GM12878 (cell line): Measurements from ENCODE around the gene TTLL11. TPM values are rescaled to one million over a fixed set of nuclear protein-coding genes. Genes with fewer than 3 reads are reported as not detected.

ENCODE experiments used
- ATAC-seq: fragments of 200-7000 bp; cut with Tn5 transposase; 3 replicates; pipeline ENCODE4 v1.9.1; 2020; ENCODE audit warnings: mild to moderate bottlenecking, moderate library complexity
- BruUV-seq: library from RNA; stranded (reverse); fragments of 400-500 nt; replicated peaks from 2 replicates; lab custom pipeline; 2021; lab: Mats Ljungman, UMichigan
- CTCF ChIA-PET: fragments of 300-600 bp; sonication (Branson Sonifier 250); formaldehyde crosslinking; extraction: SDS; loops from one replicate; lab custom pipeline; 2021; ENCODE audit warnings: inconsistent platforms; lab: Yijun Ruan, JAX
- POLR2A ChIA-PET: fragments of 350-600 bp; formaldehyde crosslinking; extraction: SDS; loops from one replicate; lab custom pipeline; 2021; ENCODE audit warnings: inconsistent platforms; lab: Charles Lee
- RAD21 ChIA-PET: fragments of 300-600 bp; sonication (Branson Sonifier 250); formaldehyde crosslinking; loops from one replicate; lab custom pipeline; 2023; ENCODE audit warnings: antibody characterized with exemption; ENCODE audit not compliant: unreplicated experiment; lab: Charles Lee
- SMC1A ChIA-PET: fragments of 300-600 bp; sonication (Branson Sonifier 250); formaldehyde crosslinking; loops from one replicate; lab custom pipeline; 2023; ENCODE audit not compliant: unreplicated experiment, uncharacterized antibody; lab: Charles Lee
- DNase-seq: peaks from one replicate; pipeline ENCODE4 v3.0.0-alpha.2; 2011; ENCODE audit warnings: low read depth, low spot score
- FAIRE-seq: peaks from 3 replicates; lab custom pipeline; 2011; peaks lifted over from hg19 to GRCh38; lab: Jason Lieb, UNC
- H2AFZ ChIP-seq: 2 replicates; pipeline ENCODE4 v1.6.0; 2011; ENCODE audit warnings: low read depth, low read length, control low read depth; ENCODE audit not compliant: control insufficient read depth
- H3K27ac ChIP-seq: 2 replicates; pipeline ENCODE4 v1.5.1; 2011; ENCODE audit warnings: control low read depth; ENCODE audit not compliant: control insufficient read depth, insufficient read depth
- H3K27me3 ChIP-seq, 2 experiments: replicated peaks in 1 of 2; 2 replicates each; pipeline versions ENCODE4 v1.6.0 to v1.6.1; 2011; ENCODE audit warnings: low read length in 1 of 2; ENCODE audit not compliant: control insufficient read depth in 2 of 2, insufficient read depth in 2 of 2
- H3K36me3 ChIP-seq, 2 experiments: 2 replicates each; pipeline ENCODE4 v1.5.1; 2011; ENCODE audit warnings: low read length in 1 of 2; ENCODE audit not compliant: control insufficient read depth in 2 of 2, insufficient read depth in 2 of 2
- H3K4me1 ChIP-seq: 2 replicates; pipeline ENCODE4 v1.6.1; 2011; ENCODE audit warnings: mild to moderate bottlenecking, low read length, moderate library complexity, mixed read lengths; ENCODE audit not compliant: control insufficient read depth, insufficient read depth
- H3K4me2 ChIP-seq: 2 replicates; pipeline ENCODE4 v1.6.0; 2011; ENCODE audit warnings: control low read depth; ENCODE audit not compliant: control insufficient read depth, insufficient read depth
- H3K4me3 ChIP-seq: fragments of 200-600 bp; sonication (generic); 2 replicates; pipeline ENCODE4 v1.5.1; 2016
- H3K79me2 ChIP-seq: 2 replicates; pipeline ENCODE4 v1.6.0; 2011; ENCODE audit warnings: low read length; ENCODE audit not compliant: control insufficient read depth, insufficient read depth
- H3K9ac ChIP-seq: 2 replicates; pipeline ENCODE4 v1.8.0; 2011; ENCODE audit warnings: low read length, control low read depth, mixed read lengths; ENCODE audit not compliant: control insufficient read depth, insufficient read depth
- H3K9me3 ChIP-seq: replicated peaks from 3 replicates; pipeline ENCODE4 v1.5.1; 2011; ENCODE audit warnings: mild to moderate bottlenecking, low read length; ENCODE audit not compliant: control insufficient read depth, insufficient read depth
- H4K20me1 ChIP-seq: 2 replicates; pipeline ENCODE4 v1.6.0; 2011; ENCODE audit not compliant: control insufficient read depth, insufficient read depth
- BHLHE40 ChIP-seq, 2 experiments: fragments of 450-650 bp in 1 of 2; IDR thresholded peaks; 2 replicates each; pipeline ENCODE4 v1.6.1; 2011 to 2017; ENCODE audit warnings: low read depth in 2 of 2, borderline replicate concordance in 1 of 2, improper control_type of control experiment in 1 of 2, low read length in 1 of 2, mild to moderate bottlenecking in 1 of 2
- CBFB ChIP-seq: IDR thresholded peaks from 2 replicates; pipeline ENCODE4 v1.6.1; 2016; ENCODE audit warnings: antibody characterized with exemption, low read depth
- EGR1 ChIP-seq, 2 experiments: IDR thresholded peaks; 1 replicate in 1 of 2; 2 replicates in 1 of 2; pipeline ENCODE4 v1.6.1; 2011 to 2012; ENCODE audit warnings: low read depth in 2 of 2, low read length in 2 of 2, borderline replicate concordance in 1 of 2, mild to moderate bottlenecking in 1 of 2, moderate library complexity in 1 of 2
- MTA3 ChIP-seq: IDR thresholded peaks from 2 replicates; pipeline ENCODE4 v1.6.1; 2012; ENCODE audit warnings: low read length, inconsistent platforms, borderline replicate concordance
- NBN ChIP-seq: fragments of 450-650 bp; IDR thresholded peaks from 2 replicates; pipeline ENCODE4 v1.6.1; 2016
- NRF1 ChIP-seq: conservative IDR thresholded peaks from 2 replicates; pipeline ENCODE4 v1.6.1; 2011; ENCODE audit warnings: mild to moderate bottlenecking, low read depth, low read length, improper control_type of control experiment
- PAX5 ChIP-seq: IDR thresholded peaks from 2 replicates; pipeline ENCODE4 v1.6.1; 2011; ENCODE audit warnings: low read depth, low read length, borderline replicate concordance
- PML ChIP-seq: IDR thresholded peaks from 2 replicates; pipeline ENCODE4 v1.6.1; 2012; ENCODE audit warnings: low read length, inconsistent platforms
- RUNX3 ChIP-seq: IDR thresholded peaks from 2 replicates; pipeline ENCODE4 v1.6.1; 2012; ENCODE audit warnings: low read length, inconsistent platforms
- SIX5 ChIP-seq: IDR thresholded peaks from 2 replicates; pipeline ENCODE4 v1.6.1; 2011; ENCODE audit warnings: mild to moderate bottlenecking, low read depth, low read length, moderate library complexity; ENCODE audit not compliant: severe bottlenecking
- WRNIP1 ChIP-seq: IDR thresholded peaks from 2 replicates; pipeline ENCODE4 v1.6.1; 2011; ENCODE audit warnings: low read depth, low read length, improper control_type of control experiment, borderline replicate concordance
- ZSCAN29 ChIP-seq: fragments of 450-650 bp; IDR thresholded peaks from 2 replicates; pipeline ENCODE4 v1.6.1; 2017; ENCODE audit warnings: mild to moderate bottlenecking, moderate library complexity
- WGBS: methylation state at CpG from one replicate; pipeline ENCODE4 v1.1.6; 2016; ENCODE audit warnings: low lambda C conversion rate; ENCODE audit not compliant: insufficient replicate concordance, insufficient coverage; ENCODE audit errors: missing lambda C conversion rate; 5-methylcytosine and 5-hydroxymethylcytosine counted together
- in situ Hi-C: fragments of 300-500 bp; cut with MboI; formaldehyde crosslinking; loops from 9 replicates; pipeline ENCODE4 v1.14.3; 2018; ENCODE audit warnings: mixed read lengths
- intact Hi-C: fragments of 100-400 bp; cut with micrococcal nuclease; formaldehyde crosslinking; loops from one replicate; pipeline ENCODE4 v1.14.2; 2022; ENCODE audit not compliant: unreplicated experiment
- polyA plus RNA-seq, 11 experiments: library from polyadenylated mRNA; depleted of rRNA in 4 of 11; unstranded in 6 of 11; stranded (reverse) in 5 of 11; fragments of >200 nt; fragmentation: Nextera tagmentation in 4 of 11; fragmentation: Illumina TruSeq in 1 of 11; extraction: Ambion mirVana in 4 of 11; extraction: Trizol in 1 of 11; gene quantifications; 1 replicate in 1 of 11; 2 replicates in 10 of 11; pipeline versions ENCODE4 v1.2.1 to v1.2.3, GENCODE V29; 2011 to 2016; ENCODE audit warnings: inconsistent platforms in 2 of 11, missing spikeins in 2 of 11, low read depth in 1 of 11
- total RNA-seq, 4 experiments: library from RNA; depleted of rRNA in 3 of 4; stranded (reverse); fragments of >200 nt in 3 of 4; fragmentation: Illumina TruSeq in 1 of 4; extraction: Trizol in 1 of 4; gene quantifications; 2 replicates each; pipeline versions ENCODE4 v1.2.1 to v1.2.3, GENCODE V29; 2013 to 2021
- TF ChIP-seq, protein P1 (sequence below): IDR thresholded peaks from 2 replicates; pipeline ENCODE4 v1.6.1; 2012; ENCODE audit warnings: low read length, inconsistent platforms
- TF ChIP-seq, protein P2 (sequence below): IDR thresholded peaks from 2 replicates; pipeline ENCODE4 v1.6.1; 2012; ENCODE audit warnings: low read depth, low read length, improper control_type of control experiment
- TF ChIP-seq, protein P3 (sequence below): fragments of 450-650 bp; IDR thresholded peaks from 2 replicates; pipeline ENCODE4 v1.6.1; 2017; ENCODE audit warnings: mild to moderate bottlenecking

Gene TTLL11
- total and polyA plus RNA-seq, 10 of the 15 experiments (the other 5 are each of a cell fraction or from before 2014, with no cell fraction given): 1.2 to 3.7 (median 2.9) TPM

DNA sequence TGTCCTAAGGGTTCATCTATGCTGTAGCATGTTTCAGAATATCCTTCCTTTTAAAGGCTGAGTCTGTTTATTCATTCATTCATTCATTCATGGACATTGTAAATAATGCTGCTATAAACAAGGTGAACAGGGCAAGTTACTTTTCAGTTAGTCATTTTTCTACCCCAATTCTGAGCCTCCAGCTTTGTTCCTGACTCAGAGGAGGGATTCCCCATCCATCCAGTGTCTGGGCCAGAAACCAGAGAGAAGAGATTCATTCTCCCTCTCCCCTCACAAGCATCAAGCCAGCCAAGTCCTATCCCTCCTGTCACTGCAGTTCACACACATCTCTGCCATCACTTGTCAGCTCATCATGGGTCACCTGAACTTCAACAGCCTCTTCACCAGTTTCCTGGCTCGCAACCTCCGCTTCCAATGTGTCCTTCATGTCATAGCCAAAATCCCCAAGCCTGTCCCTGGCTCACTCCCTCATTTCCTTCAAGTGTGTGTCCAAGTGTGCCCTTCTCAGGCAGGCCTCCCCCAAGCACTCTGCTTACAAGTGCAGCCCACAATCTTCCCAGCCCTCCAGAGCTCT is 203.0 kb downstream of the TTLL11 start:
- Histone ChIP-seq H3K9me3 (no peaks in the 10 kb centered on the region; the same call in 2 of the 3 replicates), H3K4me1 (no peaks in the 10 kb centered on the region; the same call in 1 of the 2 replicates), H3K79me2 (no peaks in the 10 kb centered on the region), H3K9ac (no peak overlapping the region), H4K20me1 (no peaks in the 10 kb centered on the region), H3K27ac (no peak overlapping the region), H3K4me3 (no peak overlapping the region), H2AFZ (no peak overlapping the region), H3K27me3 (no peaks in the 10 kb centered on the region), H3K36me3 (no peaks in the 10 kb centered on the region), H3K4me2 (no peak overlapping the region)
- intact Hi-C loops (no loop called here), in situ Hi-C loops (no loop called here)
- FAIRE-seq (no peak), ATAC-seq (no peak), DNase-seq (no peak)
- RAD21 ChIA-PET: no interaction called here
- 92% methylated on average over 2 of the region's 2 CpGs for WGBS
- SMC1A ChIA-PET: no interaction called here
- POLR2A ChIA-PET: no interaction called here
- no TSS peak for BruUV-seq
- CTCF ChIA-PET: no interaction called here
- TF ChIP-seq ZSCAN29: no peak
- TF ChIP-seq CBFB: no peak
- TF ChIP-seq, protein P1, sequence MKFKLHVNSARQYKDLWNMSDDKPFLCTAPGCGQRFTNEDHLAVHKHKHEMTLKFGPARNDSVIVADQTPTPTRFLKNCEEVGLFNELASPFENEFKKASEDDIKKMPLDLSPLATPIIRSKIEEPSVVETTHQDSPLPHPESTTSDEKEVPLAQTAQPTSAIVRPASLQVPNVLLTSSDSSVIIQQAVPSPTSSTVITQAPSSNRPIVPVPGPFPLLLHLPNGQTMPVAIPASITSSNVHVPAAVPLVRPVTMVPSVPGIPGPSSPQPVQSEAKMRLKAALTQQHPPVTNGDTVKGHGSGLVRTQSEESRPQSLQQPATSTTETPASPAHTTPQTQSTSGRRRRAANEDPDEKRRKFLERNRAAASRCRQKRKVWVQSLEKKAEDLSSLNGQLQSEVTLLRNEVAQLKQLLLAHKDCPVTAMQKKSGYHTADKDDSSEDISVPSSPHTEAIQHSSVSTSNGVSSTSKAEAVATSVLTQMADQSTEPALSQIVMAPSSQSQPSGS: no peak
- no peak for TF ChIP-seq PML
- no peak for TF ChIP-seq RUNX3
- TF ChIP-seq BHLHE40 (IDR thresholded peaks at IDR 0.05; ENCODE audit: borderline replicate concordance in 1 of 2, low read depth in 2 of 2, low read length in 1 of 2): no peak
- TF ChIP-seq SIX5: no peak
- TF ChIP-seq, protein P2, sequence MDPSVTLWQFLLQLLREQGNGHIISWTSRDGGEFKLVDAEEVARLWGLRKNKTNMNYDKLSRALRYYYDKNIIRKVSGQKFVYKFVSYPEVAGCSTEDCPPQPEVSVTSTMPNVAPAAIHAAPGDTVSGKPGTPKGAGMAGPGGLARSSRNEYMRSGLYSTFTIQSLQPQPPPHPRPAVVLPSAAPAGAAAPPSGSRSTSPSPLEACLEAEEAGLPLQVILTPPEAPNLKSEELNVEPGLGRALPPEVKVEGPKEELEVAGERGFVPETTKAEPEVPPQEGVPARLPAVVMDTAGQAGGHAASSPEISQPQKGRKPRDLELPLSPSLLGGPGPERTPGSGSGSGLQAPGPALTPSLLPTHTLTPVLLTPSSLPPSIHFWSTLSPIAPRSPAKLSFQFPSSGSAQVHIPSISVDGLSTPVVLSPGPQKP: no peak
- TF ChIP-seq NRF1: no peak
- TF ChIP-seq MTA3: no peak
- TF ChIP-seq NBN: no peak
- no peak for TF ChIP-seq PAX5
- TF ChIP-seq, protein P3, sequence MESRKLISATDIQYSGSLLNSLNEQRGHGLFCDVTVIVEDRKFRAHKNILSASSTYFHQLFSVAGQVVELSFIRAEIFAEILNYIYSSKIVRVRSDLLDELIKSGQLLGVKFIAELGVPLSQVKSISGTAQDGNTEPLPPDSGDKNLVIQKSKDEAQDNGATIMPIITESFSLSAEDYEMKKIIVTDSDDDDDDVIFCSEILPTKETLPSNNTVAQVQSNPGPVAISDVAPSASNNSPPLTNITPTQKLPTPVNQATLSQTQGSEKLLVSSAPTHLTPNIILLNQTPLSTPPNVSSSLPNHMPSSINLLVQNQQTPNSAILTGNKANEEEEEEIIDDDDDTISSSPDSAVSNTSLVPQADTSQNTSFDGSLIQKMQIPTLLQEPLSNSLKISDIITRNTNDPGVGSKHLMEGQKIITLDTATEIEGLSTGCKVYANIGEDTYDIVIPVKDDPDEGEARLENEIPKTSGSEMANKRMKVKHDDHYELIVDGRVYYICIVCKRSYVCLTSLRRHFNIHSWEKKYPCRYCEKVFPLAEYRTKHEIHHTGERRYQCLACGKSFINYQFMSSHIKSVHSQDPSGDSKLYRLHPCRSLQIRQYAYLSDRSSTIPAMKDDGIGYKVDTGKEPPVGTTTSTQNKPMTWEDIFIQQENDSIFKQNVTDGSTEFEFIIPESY: no peak
- no peak for TF ChIP-seq WRNIP1
- TF ChIP-seq EGR1 (IDR thresholded peaks at IDR 0.05; ENCODE audit: borderline replicate concordance in 1 of 2, low read depth in 2 of 2, low read length in 2 of 2): no peak
